ENCODE data around the gene ZNF362.
A peak's percentile ranks its signal among the peaks of the same experiment; 100 is the strongest.
"Not testable (repeated sequence)": the region's sequence is repeated elsewhere in the genome, so short reads cannot be mapped to it uniquely, and the experiment has no call there.

ZNF362 gene

DNA sequence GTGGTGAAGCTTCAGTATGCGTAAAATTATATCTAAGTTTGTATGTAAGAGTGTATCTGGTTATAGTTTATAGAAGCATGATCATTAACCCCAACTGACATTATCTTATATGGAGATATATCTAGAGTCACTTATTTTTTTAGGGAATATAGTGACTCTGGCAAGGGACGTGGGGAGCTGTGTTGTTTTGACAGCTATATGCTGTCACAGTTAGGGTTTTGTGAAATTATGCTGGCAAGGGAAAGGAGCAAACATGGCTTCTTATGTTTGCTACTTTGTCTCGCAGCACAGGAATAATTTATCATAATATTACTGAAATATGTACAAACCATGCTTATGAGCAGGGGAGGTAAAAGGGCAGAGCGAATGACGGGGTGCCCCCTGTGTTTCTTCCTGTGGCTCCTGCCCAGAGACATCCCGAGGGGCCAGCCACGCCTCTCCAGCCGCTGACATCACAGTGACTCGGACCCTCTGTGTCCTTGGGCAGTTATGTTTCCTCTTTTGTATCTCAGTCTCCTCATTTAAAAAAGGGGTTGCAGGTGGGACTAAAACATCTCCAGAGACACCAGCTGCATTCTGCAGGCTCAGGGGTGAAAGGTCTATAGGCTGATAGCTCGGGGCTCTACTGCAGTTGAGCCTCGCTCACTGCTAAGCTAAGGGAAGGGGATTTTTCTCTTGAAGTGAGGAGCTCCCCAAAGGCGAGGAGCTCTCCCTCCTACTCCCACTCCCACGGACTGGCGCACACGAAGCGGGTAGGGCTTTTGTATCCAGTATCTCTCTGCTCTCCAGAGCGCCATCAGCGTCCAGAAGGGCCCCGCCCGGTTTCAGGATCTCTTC is 49.7 kb downstream of the ZNF362 start:
- no peak for DNase-seq (ENCODE audit: low read depth, low spot score)

DNA sequence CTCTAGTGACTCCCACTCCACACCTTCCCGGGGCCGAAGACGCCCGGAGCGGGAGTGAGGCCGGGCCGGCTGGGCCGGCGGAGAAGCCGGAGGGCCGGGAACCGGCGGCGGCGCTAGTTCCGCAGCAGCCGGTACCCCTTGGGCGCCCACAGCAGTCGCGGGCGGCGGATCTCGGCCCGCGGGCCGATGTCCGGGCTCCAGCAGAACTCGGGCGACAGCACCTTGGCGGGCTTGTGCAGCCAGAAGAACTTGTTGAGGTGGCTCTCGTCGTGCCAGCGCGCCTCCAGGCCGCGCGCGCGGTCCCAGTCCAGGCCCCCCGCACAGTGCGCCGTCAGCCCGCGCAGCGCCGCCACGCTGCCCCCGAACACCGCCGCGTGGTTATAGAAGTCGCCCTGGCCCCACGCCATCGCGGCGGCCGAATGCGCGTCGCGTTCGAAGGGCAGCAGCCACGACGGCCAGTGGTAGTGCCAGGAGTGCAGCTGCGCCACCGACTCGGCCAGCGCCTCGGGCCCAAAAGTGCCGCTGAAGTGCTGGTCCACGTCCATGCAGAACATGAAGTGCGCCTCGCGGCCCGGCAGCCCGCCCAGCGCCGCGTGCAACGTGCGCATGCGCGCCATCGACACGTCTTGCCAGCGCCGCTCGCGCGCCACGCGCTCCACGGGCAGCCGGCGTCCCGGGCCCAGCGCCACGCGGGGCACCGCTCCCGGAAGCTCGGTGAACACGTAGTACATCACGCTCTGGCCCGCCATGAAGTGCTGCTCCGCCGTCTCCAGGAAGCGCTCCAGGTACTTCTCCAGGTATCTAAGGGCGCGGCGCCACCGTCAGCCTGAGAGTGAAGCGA is 50.6 kb downstream of the ZNF362 start:
- peak; percentile 37 for DNase-seq (ENCODE audit: low read depth, low spot score)

DNA sequence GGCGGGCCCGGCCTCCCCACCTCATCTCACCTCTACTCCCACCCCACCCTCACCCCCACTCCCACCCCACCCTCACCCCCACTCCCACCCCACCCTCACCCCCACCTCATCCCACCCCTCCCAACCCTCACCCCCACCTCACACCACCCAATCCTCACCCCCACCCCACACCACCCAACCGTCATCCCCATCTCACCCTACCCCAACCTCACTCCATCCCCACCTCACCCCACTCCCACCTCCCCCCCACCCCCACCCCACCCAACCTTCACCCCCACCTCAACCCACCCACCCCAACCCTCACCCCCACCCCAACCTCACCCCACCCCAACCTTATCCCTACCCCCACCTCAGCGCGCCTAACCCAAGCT is 51.2 kb downstream of the ZNF362 start:
- DNase-seq (ENCODE audit: low read depth, low spot score), result no peak

DNA sequence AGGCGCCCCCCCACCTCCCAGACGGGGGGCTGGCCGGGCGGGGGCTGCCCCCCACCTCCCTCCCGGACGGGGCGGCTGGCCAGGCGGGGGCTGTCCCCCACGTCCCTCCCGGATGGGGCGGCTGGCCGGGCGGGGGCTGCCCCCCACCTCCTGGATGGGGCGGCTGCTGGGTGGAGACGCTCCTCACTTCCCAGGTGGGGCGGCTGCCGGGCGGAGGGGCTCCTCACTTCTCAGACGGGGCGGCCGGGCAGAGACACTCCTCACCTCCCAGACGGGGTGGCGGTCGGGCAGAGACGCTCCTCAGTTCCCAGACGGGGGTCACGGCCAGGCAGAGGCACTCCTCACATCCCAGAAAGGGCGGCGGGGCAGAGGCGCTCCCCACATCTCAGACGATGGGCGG is 53.1 kb downstream of the ZNF362 start:
- not testable (repeated sequence) for DNase-seq (ENCODE audit: low read depth, low spot score)

DNA sequence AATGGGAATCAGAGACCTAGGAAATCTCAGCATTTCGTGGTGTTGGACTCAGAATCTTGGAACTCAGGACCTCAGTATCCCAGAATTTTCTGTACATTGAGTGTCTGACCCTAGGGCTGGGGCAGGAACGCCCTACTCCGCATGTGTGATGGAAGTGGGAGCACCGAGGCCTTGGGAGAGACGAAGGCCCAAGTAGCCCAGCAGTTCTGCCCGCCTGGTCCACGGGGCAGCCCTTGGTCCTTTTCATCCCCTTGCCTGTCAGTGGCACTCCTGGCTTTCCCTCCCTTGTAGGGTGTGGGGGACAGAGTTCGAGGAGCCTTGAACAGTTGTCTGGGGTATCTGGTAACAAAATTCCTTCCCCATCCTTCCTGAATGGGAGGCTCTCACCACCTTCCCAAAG is 54.4 kb downstream of the ZNF362 start:
- no peak for DNase-seq (ENCODE audit: low read depth, low spot score)

DNA sequence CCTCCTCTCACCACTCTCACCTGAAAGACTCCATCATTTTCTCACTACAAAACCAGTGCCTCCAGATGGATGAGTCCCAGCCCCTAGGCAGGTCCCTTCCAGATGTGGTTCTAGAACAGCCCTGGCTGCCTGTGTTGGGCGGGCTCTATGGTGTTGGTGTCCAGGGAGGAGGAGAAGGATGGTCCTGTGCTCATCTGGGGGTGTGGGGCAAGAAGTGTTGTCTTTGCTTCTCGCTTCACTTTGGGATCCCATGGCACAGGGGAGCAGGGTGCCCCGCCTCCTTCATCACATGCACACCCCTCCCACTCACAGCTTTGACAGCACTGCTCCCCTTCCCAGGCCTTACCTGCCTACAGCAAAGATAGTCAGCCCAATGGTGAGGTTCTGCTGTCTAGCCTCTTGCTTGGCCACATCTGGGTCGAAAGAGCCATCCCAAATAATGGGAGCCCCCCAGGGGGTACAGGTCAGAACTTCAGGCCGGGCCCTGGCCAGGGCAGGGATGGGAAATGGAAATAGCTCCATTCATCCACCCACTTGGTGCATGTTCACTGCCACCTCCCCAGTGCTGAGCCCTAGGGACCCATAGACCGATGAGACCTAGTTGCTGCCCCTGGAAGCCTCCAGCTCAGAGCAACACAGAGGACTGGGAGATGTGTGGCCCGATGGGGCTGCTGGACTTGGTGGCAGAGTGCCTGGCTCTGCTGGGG is 55.6 kb downstream of the ZNF362 start:
- no peak for DNase-seq (ENCODE audit: low read depth, low spot score)

DNA sequence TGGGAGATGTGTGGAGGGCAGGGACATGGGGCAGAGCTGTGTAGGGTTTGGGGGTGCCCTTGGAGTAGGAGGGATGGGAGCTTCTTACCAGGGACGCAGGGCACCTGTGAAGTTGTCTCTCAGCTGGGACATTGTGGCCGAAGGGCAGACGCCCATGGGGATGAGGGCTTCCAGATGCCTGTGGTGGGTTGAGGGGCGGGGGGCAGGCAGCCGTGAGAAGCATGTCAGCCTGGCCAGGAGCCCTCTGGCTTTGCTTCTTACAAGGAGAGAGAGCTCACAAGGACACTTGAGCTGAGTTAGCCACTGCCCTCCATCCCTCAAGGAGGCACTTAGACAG is 56.1 kb downstream of the ZNF362 start:
- no peak for DNase-seq (ENCODE audit: low read depth, low spot score)

DNA sequence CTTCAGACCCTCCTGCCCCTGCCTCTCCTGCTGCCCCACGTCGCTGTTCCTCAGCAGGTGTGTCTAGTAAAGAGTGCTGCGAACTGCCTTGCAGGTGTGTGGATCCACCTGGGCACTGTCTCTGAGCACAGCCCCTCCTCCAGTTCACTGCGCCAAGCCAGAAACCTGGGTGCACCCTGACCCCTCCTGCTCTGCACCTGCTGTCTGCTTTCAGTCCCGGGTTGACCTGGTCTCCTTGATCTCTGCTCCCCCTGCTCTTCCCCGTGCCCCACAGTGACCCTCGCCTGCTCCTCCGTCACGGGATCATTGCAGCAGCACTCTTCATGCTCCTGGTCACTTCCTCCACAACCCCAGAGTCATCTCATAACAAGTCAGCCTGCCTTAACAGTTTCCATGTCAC is 58.1 kb downstream of the ZNF362 start:
- DNase-seq (ENCODE audit: low read depth, low spot score), result no peak

DNA sequence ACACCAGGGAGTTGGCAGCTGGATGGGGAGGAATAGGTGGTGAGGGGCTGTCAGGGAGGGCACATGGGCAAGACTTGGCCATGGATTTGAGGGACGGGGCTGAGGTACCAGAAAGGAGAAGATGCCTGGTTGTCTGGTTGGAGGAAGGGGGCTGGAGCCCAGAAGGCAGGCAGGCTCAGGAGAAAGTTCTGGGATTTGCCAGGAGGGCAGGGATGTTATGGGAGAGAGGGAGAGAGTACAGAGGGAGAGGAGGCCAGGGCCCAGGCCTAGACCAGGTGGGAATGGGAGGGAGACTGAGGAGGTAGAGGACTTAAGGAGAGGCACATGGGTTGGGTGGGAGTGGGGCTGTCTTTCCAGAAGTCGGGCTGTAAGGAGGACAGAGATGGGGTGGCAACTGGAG is 60.3 kb downstream of the ZNF362 start:
- no peak for DNase-seq (ENCODE audit: low read depth, low spot score)

DNA sequence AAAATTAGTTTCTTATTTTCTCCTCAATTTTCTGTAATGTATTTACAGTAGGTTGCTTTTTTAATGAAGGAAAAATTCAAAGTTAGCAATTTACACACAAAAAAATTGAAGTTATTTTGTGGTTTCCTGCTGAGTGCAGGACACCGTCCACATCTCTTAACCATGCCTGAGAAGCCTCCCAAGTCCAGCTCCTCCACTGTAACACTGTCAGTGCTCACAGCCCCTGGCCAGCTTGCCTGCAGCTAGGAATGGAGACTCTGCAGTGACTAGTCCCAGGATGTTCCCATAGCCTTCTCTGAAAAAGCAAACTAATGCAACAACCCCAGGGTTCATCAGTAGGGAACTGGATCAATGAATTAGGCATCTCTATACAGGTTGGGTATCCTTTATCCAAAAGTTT is 61.1 kb downstream of the ZNF362 start:
- no peak for DNase-seq (ENCODE audit: low read depth, low spot score)

DNA sequence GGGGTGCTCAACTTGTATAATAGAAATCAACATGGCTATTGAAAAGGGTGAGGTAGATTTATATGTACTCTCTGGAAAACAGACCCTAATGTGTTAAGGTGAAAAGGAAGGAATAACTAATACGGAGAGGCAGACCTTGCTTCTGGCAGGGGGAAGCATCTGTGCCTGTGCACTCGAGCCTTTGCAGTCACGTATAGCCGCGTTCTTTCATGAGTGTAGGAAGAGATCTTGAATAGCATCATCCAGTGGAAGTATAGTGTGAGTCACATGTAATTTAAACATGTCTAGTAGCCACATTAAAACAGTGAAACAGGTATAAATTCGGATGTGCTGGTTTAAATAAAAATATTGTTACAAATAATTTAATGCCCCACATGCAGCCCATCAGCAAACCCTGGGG is 61.7 kb downstream of the ZNF362 start:
- no peak for DNase-seq (ENCODE audit: low read depth, low spot score)

DNA sequence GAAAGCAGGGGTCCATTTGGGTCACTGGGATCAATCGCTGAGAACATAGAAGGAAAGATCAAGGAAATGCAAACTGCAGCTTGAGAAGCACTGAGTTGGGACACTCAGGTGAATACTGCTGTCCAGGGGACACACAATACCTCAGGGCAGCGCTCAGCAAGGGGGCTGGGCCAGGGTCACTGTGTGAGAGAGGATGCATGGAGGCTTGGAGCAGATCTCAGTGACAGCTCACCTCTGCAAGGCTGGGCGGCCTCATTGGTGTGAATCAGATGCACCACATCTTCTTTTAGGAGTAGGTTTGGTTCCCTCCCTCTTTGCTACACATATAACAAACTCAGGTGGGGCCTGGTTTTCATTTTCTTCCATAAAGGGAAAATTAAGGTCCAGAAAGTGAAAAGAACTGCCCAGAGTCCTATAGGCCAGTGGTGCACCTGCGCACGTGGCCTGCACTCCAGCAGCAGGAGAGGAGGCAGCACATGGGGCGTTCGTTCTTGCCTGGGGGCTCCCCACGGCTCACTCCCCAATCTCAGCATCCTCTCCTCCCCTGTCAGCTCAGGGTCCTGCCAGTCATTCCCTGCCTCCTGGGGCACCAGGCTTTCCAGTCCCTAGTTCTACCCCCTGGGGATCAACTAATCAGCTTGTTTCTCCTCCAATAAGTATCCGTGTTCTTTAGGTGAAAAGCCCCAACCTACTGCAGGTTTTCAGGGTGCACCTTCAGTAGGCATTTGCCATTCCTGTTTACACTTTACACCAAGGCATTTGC is 63.1 kb downstream of the ZNF362 start:
- no peak for DNase-seq (ENCODE audit: low read depth, low spot score)

DNA sequence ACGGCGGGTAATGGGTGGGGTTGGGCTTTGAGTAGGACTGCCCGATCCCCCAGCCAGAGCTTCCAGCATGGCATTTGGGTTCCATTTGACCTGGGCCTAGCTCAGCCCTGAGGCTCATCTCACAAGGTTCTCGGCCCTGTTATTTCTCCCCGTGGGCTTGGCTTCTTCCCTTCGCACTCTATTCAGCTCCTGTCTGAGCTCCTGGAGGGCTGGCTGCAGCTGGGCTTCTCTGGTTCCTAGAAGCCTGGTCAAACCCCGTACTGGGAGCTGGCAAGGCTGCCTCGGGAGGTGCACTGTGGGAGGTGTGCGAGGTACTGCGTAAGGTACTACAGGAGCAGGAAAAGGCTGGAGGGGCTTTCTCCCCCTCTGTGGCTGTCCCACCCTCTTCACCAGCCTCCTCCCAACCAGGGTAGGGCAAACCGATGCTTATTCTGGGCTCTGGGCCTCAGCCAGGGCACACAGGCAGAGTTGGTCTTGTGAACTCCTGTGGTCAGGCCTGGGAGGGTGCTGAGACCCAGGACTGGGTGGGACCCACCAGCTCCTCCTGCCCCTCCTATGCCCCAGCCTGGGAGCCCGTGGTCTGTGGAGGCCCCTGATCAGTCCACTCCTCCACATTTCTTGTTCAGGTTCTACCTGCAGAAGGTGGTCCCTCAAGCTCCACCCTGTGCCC is 63.8 kb downstream of the ZNF362 start:
- no peak for DNase-seq (ENCODE audit: low read depth, low spot score)

DNA sequence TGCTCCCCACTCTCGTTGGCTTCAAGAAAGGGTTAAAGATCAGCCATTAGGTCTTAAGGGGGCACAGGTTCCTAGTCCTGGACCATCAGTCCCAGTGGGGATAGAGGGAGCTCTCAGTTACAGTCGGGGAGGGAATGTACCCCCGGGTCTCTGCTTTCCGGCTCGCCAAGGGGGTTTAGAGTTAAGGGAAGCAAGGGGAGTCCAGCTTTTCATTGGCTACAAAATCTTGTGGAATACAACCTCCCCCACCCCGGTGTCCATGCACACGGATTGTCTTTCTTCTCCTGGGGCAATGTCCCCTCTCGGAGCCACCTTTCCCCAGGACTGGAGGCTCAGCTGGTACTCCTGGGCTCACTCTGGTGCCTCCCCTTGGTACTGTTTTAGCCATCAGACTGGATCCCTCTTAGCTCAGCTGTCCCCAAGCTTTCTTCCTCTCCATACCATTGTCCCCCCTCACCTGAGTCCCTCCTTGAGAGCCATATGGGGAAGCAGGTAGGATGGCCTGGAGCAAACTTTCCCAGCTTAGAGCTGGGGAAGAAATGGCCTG is 64.4 kb downstream of the ZNF362 start, which contains the start of gene A3GALT2:
A3GALT2 (minus strand) TSS at position 480 of the 547 bp plus-strand sequence; CDS start at position 480, 0 bp downstream.
- DNase-seq (ENCODE audit: low read depth, low spot score), result no peak

DNA sequence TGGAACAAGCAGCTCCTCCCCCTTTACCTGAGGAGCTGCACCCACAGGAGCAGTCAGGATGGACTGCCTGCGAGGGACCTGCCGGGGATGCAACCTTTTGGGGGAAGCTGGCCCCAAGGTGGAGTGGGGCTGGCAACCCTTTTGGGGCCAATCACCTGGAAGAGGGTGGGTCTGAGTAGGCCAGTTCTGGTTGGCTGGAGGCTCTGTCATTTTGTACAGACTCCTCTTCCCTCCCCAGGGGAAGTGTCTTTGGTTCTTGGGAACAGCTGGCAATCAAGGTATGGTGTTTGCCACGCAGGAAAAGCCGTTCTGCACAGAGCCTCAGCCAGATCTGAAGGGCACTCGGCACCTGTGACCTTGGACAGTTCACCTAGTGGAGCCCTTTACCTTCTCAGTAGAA is 64.9 kb downstream of the ZNF362 start:
- DNase-seq (ENCODE audit: low read depth, low spot score), result no peak

DNA sequence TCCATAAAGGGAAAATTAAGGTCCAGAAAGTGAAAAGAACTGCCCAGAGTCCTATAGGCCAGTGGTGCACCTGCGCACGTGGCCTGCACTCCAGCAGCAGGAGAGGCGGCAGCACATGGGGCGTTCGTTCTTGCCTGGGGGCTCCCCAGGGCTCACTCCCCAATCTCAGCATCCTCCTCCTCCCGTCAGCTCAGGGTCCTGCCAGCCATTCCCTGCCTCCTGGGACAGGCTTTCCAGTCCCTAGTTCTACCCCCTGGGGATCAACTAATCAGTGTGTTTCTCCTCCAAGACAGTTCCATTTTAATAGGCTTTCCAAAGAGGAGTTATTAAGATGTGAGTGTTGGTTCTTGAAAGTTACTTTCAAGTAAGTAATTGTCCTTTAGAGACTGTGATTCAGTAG is 65.8 kb downstream of the ZNF362 start:
- no peak for DNase-seq (ENCODE audit: low read depth, low spot score)

DNA sequence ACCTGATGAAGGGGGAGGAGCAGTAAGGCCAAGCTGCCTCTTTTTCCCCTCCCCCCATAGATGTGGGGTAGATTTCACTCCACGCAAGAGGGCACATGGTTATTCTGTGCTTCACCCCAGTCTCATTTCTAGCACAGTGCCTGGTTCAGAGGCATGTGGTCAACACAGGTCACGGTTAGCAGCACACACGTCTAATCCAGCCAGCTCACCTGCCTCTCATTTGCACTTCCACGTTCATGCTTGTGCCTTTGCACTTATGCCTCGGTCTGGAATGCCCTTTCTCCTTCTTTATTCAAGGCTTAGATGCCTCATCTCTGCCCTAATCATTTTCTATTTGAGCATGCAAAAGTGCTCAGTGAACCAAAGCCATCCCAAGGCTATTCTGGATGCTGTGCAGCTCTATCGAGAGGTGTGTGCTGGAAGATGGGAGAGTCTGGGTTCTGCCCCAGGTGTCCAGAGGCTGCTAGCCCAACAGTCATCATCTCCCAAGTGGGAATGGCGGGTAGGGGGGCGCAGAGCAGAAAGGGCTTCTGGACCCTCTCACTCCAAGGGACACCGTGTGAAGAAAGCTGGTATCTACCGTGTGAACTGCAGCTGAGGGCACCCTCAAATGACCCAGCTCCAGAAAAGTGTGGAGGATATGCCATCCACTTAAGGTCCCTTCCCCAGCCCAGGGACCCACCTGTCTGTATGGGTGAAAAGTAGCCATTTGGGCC is 66.7 kb downstream of the ZNF362 start:
- no peak for DNase-seq (ENCODE audit: low read depth, low spot score)

DNA sequence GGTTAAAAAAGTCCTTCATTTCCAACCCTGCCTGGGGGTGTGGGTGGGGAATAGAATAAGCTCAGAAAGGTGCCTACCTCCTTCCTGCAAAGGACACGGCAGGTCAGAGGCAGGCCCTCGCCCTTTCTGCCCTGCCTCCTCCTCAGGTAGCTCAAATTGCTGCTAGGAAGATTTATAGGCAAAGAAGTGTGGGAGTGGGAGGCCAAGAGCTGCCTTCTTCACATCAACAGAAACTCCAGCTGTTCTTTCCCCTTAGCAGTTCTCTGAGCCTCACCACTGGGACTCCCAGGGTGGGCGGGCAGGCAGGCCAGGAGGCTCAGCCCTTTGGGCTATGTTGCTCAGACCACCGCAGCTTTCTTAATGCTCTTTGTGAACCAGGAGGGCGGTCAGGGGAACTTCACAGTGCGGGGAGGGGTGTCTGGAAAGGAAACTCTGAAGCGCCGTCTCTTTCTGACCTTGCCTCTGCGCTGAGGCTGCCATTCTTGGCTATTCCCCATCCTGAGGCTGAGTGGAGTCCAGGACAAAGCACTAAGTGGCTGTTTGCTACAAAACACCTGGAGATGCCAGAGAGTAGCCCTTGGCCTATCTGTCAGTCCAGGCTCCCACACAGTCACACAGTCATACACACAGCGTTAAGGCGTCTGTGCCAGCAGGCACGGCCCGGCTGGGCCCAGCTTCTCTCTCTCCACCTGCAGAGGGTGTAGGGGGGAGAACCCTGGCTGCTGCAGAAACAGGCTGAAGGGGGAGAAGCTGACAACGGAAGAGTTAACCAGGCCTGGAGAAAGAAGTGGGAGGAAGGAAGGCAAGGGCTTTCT is 67.6 kb downstream of the ZNF362 start:
- DNase-seq (ENCODE audit: low read depth, low spot score), result no peak
